ENCODE data around the gene CNGB1.

Gene CNGB1

DNA sequence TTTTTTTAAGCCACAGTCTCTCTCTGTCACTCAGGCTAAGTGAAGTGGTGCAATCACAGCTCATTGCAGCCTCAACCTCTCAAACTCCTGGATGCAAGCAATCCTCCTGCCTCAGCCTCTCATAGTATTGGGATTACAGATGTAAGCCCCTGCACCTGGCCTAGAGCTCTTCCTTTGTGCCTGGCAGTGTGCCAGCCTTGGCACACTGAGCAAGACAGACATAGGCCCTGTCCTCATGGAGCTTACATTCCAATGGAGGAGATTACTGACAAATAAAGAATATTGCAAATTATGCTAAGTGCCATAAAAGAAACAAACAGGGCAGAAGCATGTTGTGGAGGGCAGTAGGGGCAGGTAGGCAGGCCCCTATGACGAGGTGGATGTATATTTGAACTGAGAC, 920 bp upstream of the CNGB1 start:
- no peak for DNase-seq

DNA sequence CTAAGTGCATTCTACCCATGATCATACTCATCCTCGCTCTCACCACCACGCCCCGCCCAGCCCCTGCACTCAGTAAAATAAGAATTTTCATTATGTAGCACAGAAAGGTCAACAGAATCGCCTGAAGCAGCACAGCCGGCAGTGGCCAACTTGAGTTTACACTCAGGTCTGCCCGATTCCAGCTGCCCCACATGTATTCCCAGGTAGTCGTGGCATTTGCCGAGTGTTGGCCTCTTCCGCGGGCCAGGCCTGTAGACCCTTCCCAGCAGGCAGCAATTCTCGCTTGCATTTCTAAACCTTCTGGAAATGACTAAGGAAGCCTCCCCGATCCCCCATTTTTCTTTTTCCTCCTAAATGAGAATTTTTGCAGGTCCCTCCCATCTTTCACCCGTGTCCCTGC, 609 bp downstream of the CNGB1 start:
- no peak for DNase-seq

DNA sequence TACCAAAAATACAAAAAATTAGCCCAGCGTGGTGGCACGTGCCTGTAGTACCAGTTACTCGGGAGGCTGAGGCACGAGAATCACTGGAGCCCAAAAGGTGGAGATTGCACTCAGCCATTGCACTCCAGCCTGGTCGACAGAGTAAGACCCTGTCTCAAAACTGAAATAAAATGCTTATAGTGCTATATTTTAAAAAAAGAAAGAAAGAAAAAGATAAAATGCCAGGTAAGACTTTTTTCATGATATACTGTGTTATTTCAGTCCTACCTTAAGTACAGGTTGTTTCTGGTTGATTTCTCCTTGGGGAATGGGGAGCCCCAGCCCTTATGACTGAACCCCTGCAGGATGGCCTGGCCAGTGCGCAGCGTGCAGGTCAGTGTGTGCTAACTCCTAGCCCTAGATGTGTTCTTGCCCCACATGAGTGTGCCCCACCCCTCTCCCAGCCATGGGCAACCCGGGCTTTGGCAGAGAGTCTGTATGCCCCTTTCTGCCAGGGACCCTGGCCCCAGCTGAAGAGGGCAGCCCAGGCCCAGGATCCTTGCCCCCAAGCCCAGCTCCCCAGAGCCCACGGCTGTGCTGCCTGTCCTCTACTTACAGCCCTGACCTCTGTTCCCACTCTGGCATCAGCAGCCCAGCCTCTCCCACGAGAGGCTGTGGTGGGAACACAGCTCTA, 1.3 kb downstream of the CNGB1 start:
- DNase-seq, result no peak

GRCh38 chr16:57967916-57968315, 3.0 kb downstream of the CNGB1 start:
- DNase-seq, result no peak

DNA sequence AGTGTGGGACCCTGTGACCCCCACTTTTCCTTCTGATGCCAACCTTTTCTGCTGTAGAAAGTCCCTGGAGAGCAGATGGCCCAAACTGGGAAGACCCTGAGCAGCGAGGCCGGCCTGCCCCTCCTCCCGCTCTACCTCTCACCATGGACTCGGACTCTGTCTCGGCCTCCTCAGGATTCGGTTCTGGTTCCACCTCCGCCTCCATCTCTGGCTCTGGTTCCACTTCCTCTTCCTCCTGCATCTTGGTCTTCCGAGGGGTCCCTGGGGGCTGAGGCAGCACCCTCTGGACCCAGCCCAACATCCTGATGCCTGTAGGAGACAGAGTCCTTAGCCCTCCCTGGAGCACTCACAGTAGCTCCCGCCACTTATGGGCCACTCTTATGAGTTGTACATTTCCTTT, 3.9 kb downstream of the CNGB1 start:
- no peak for DNase-seq

GRCh38 chr16:57966204-57966771, 4.6 kb downstream of the CNGB1 start:
- no peak for DNase-seq

DNA sequence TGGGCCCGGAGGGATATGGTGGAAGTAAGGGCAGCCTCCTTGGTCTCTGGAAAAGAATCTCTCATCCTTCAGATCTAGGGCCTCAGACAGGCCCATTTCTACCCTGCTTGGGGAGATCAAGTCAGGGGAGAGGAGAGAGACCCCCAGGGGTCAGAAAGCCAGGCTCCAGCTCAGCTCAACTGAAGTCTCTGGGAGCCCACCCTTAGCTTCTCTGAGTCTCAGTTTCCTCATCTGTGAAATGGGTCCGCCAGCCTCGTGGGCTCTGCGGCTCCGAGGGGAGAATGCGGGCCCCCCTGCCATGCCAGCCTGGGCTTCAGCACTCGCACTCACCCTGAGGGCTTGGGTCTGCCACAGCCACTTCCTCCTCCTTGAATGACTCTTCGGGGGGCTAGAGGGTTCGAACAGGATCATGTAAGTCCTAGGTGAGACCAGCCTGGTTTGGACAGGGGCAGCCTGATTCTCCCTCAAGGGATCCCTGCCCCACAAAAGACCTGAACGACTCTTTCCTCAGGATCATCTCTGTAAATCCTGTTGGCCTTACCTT, 6.7 kb downstream of the CNGB1 start:
- DNase-seq, result no peak

GRCh38 chr16:57962756-57963155, 8.2 kb downstream of the CNGB1 start:
- DNase-seq, result no peak

GRCh38 chr16:57962046-57962445, 8.9 kb downstream of the CNGB1 start:
- DNase-seq, result no peak

- no peak for DNase-seq
Observed at GRCh38 chr16:57961538-57961937, 9.4 kb downstream of the CNGB1 start.

- DNase-seq, result no peak
Observed at GRCh38 chr16:57960826-57961472, 10.0 kb downstream of the CNGB1 start.

DNA sequence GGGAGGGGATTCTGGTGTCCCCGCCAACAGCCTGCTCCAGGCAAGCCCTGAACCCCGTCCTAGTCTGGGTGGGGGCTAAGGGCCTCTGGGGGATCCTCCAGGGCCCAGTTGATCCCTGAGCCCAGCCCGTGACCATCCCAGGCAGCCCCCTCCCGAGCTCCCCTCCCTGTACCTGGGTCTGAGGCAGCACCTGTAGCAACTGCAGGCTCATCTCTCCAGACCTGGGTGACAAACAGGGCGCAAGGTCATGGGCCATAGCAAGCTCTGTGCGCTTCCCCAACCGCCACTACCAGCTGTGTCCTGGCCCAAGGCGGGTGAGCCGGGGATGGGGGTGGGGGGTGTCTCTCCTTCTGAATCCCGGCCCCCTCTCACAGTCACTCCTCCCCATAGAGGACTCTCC, 10.6 kb downstream of the CNGB1 start:
- DNase-seq, result no peak

DNA sequence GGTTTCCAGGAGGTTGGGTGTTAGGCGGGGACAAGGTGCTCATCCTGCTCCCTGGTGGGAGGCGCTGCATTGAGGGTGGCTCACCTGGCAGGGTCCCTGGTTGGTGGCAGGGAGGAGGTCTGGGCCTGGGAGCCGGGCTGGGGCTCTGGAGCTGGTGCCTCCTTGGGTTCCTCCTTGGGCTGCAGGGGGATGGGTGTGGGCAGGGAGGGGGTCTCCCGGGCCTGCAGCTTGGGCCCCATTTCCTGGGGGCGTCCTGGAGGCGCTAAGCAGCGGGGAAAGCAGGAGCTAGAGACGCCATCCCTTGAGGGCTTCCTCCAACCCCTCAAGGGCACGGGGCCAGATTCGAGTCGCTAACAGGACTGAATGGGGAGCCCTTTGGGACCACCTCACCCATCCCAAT, 11.1 kb downstream of the CNGB1 start:
- DNase-seq, result no peak

DNA sequence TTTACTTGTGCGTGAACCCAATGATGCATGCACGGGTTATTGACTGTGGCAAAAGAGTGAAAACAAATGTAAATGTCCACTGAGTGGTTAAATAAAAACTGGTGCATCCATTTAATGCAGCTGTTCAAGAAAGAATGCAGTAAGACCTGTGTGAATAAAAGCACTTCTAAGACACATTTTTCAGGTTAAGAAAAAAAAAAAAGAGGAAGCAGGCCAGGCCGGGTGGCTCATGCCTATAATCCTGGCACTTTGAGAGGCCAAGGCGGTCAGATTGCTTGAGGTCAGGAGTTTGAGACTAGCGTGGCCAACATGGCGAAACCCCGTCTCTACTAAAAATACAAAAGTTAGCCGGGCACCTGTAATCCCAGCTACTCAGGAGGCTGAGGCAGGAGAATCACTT, 11.8 kb downstream of the CNGB1 start:
- DNase-seq, result no peak

DNA sequence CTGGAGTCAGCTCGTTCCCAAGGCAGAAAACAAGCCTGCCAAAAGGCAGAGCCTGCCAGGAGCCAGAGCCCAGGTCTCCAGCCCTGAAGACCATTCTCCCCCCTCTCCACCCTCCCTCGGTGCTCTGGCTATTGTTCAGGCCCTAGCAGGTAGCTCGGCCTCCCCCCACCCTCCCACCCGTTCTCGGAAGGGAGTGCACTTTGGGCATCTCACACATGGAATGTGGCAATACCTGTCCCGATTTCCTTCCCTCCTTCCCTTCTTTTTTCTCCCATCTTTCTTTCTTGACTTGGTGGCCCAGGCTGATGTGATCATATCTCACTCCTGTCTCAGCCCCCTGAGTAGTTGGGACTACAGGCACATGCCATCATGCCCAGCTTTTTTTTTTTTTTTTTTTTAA, 12.4 kb downstream of the CNGB1 start:
- no peak for DNase-seq

DNA sequence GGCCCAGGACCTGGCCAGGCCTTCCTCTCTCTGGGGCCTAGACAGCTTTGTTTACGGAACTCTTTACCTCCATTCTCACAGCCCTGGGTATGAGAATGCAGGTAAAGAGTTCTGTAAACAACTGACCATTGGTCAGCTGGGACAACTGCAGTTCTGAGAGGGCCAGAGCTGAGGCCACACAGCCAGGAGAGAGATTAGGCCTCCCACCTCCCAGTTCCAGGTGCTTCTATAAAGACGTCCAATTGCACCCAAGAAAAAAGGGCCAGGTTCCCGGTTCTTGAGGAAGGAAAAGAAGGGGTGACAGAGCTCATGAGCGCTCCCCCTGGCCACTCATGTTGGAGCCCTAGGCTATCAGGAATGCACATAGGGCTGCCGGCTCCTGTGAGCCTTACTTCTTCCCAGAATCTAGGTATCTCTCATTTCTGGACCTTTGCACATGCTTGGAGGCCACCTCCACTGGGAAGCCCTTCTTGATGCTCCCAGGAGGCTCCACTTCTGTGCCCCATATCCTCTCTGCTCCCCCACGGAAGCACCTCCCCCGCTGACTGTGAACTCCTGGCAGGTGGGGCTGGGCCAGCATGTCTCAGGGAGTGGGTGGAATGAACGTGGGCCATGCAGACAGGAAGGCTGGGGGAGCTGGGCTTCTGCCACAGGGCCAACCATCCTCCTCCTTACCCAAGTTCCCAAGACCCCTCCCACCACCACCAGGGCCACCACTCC, 13.1 kb downstream of the CNGB1 start:
- DNase-seq, result no peak

DNA sequence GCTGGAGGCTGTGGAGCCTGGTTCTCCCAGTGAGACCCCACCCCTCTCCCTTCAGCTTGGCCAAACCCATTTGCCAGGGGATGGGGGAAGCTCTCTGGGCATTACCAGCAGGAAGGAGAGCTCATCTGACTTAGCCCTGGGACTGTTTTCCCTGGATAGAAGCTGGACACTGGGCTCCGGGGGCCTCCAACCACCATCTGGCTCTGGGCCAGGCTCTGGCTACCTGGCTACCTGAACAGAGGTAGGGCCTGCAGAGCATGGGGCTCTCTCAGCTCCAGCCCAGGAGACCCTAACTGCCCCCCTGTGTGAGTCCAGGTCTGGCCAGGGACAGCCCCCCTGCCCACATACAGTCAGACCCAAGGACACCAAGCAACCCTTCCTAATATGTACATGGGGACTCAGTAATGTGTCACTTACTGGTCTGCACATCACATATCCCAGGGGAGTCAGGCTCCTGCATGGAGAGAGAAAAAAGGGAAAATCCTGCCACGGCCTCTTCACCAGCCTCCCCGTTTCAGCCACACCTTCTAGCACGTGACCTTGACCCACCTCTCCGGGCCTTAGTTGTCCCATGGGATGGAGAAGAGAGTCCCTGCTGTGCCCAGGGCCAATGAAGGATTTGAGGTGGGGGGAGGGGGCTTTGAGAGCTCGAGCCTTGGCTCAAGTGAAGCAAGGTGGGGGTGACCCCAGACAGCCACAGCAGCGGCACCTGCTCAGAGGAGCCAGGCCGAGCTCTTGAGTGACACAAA, 13.8 kb downstream of the CNGB1 start:
- DNase-seq, result no peak

- no peak for DNase-seq
Observed at GRCh38 chr16:57956270-57956808, 14.6 kb downstream of the CNGB1 start.

DNA sequence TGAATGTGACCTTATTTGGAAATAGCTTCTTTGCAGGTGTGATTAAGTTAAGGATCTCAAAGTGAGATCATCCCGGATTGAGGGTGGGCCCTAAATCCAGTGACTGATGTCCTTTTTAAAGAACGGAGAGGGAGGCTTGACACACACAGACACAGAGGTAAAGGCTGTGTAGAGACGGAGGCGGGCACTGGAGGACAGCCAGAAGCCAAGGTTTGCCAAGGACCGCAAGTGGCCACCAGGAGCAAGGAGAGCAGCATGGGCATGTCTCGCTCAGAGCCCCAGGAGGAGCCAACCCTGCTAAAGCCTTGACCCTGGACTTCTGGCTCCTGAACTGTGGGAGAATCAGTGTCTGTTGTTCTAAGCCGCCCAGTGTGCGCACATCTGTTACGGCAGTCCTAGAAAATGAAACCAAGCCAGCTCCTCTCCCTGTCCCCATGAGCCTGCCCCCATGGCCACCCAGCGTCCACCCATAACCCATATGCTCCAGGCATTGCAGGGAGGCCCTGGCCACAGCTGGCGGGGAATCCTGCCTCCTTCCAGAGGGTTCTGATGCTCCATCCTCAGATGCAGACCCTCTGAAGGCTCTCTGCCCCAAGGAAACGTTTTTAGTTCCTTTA, 15.2 kb downstream of the CNGB1 start:
- DNase-seq, result no peak

DNA sequence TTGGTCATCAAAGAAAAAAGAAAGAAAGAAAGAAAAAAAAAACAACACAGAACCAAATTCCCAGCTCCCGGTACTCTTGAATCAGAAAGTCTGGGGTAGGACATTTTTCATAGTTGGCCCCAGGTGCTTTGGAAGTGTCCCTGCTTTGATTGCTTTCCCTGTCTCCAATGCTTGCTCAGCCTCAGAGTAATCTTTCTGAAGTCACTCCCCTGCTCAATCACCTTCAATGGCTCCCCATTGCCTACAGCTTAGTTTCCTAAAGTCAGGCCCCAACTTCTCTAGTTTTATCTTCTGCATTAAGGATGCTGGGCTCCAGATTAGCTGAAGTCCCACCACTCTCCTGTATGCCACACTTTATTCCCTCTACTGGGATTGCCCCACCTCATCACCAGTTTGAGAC, 17.1 kb downstream of the CNGB1 start:
- no peak for DNase-seq

- no peak for DNase-seq
Observed at GRCh38 chr16:57952909-57953308, 18.0 kb downstream of the CNGB1 start.

Data from activated naive CD4-positive, alpha-beta T cell (primary cell).